Middle frontal gyrus (tissue), 1 donor: ENCODE data around the gene L1TD1.
"Not testable (repeated sequence)": the region's sequence is repeated elsewhere in the genome, so short reads cannot be mapped to it uniquely, and the experiment has no call there.

Source experiments
- DNase-seq: peaks from one replicate; pipeline ENCODE4 v3.0.0-alpha.2; 2015; ENCODE audit warnings: low spot score; ENCODE audit errors: extremely low spot score

Gene L1TD1

DNA sequence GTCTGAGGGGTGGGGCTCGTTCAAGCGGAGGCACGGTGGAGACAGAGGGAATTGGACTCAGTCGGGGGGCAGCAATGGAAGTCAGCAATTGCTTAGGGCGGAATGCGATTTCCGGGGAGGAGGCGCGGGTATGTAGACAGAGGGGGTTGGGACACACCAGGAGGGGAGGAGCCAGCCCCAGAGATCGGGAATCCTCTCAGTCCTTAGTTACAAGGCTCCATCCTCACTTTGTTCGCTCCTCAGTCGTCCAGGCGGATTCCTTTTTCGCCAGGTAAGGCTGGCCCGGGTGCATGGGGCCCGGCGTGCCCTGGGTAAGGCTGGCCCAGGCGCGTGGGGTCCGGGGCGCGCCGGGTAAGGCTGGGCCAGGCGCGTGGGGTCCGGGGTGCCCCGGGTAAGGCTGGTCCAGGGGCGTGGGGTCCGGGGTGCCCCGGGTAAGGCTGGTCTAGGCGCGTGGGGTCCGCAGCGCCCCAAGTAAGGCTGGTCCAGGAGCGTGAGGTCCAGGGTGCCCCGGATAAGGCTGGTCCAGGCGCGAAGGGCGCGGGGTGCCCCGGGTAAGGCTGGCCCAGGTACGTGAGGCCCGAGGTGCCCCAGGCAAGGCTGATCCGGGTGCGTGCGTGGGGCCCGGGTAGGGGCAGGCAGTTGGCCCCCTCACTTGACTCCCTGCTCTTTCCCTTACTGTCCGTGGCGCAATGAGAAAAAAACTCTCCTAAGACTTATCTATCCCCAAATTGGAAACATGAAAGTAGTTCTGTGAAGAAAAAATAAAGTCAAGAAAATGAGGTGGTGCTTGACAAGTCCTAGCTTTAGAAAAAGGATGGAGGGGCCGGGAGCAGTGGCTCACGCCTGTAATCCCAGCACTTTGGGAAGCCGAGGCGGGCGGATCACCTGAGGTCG is at the start of gene L1TD1:
TSS of gene L1TD1 (plus strand) at position 199 of the 894 bp plus-strand sequence. CDS start 11,780 bp downstream, outside the sequence.
- no peak for DNase-seq

DNA sequence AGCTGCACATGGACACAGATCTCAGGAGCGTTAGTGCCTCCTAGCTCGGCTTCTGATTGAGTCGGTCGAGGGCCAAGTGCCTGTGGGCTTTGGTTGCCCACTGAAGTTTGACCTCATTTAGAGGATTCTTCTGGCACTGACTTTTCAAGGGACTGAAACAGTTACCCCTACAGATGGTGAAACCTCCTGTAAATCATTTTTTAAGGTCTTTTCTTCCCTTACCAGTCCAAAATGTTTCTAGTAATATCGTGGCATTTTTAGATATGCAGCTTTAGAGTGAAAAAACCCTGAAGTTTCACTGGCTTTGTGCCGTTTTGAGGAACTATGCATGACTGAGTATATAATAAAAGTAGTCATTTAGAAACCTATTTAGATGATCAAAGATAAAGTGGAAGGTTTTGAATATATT is 34.7 kb upstream of the L1TD1 start:
- DNase-seq: no peak

- DNase-seq: no peak
These were observed 32.9 kb upstream of the L1TD1 start for GRCh38 chr1:62161711-62162110.

DNA sequence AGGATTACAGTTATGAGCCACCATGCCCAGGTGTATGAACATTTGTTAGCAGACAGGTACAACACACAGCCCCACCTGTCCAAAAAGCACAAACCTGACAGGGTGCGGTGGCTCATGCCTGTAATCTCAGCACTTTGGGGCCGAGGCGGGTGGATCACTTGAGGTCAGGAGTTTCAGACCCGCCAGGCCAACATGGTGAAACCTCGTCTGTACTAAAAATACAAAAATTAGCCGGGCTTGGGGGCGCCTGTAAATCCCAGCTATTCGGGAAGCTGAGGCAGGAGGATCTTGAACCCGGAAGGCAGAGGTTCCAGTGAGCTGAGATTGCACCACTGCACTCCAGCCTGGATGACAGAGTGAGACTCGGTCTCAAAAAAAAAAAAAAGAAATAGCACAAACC is 24.3 kb upstream of the L1TD1 start:
- DNase-seq: not testable (repeated sequence)

DNA sequence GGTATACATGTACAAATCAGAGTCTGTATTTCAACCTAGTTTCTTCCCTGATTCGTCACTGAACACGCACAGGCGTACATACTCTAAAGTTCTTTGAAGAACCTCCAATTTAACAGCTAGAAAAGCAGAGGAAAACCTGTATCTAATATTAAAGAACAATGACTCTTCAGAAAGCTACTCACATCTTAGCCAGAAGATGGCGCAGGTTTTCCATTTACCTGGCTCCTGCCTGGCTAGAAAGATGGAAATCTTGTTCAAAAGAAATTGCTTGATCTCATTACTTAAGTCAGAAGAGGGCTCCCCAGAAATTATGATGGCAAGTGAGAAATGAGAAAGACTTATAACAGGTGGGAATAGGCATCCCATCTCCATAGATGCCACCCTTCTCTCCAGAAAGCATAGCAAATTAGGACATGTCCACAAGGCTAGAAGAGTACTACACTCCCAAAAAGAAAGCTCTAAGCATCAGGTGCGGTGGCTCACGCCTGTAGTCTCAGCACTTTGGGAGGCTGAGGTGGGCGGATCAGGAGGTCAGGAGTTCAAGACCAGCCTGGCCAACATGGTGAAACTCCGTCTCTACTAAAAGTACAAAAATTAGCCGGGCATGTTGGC is 19.0 kb upstream of the L1TD1 start:
- DNase-seq: peak; percentile 6

- DNase-seq: no peak
These were observed 17.9 kb upstream of the L1TD1 start for GRCh38 chr1:62176597-62177312.

- no peak for DNase-seq
These were observed 17.0 kb upstream of the L1TD1 start for GRCh38 chr1:62177621-62178020.

GRCh38 chr1:62178372-62178771 is 16.3 kb upstream of the L1TD1 start:
- DNase-seq: no peak

DNA sequence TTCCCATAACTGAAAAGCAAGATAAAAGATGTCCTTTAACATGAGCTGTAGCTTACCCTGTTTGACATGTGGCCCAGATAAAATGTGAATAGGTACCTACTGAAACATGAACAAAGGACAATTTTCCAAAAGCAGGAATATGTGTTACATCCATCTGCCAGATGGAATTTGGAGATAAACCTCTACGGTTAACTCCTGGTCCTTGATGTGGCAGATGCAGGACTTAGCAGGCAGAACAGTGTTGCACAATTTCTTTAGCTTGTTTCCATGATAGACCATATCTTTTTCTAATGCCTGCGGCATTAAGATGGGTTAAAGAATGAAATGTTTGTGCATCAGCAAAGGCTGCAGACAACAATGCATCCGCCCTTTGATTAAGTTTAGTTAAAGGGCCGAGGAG is 14.6 kb upstream of the L1TD1 start:
- DNase-seq: not testable (repeated sequence)

DNA sequence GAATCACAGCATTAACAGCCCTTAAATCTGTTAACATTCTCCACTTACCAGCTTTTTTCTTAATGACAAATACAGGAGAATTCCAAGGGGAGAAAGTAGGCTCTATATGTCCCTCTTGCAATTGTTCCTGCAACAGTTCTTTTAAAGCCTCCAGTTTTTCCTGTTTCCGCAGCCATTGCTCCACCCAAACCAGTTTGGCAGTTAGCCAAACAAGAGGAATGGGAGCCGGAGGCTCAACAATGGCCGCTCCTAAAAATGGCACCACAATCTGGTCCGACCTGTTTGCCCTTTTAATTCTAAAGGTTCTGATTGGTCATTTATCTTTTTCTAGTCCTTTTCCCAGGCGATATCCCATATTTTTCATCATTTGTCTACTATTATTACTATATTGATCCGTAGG is 14.0 kb upstream of the L1TD1 start:
- no peak for DNase-seq

GRCh38 chr1:62181532-62181931 is 13.1 kb upstream of the L1TD1 start:
- DNase-seq: no peak

GRCh38 chr1:62182157-62182556 is 12.5 kb upstream of the L1TD1 start:
- not testable (repeated sequence) for DNase-seq

- not testable (repeated sequence) for DNase-seq
These were observed 11.3 kb upstream of the L1TD1 start for GRCh38 chr1:62183164-62184020.

DNA sequence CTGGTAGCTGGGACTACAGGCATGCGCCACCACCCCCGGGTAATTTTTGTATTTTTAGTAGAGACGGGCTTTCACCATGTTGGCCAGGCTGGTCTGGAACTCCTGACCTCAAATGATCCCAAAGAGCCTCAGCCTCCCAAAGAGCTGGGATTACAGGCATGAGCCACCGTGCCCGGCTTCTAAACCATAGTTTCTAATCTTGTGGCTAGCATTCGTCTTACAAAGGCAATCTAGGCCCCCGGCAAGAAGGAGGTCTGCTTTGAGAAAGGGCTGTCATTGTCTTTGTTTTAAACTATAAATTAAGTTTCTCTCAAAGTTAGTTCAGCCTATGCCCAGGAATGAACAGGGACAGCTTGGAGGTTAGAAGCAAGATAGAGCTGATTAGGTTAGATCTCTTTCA is 10.3 kb upstream of the L1TD1 start:
- DNase-seq: no peak

GRCh38 chr1:62185233-62185632 is 9.4 kb upstream of the L1TD1 start:
- DNase-seq: not testable (repeated sequence)

GRCh38 chr1:62185677-62186076 is 9.0 kb upstream of the L1TD1 start:
- no peak for DNase-seq

- no peak for DNase-seq
These were observed 7.1 kb upstream of the L1TD1 start for GRCh38 chr1:62187548-62187947.

- DNase-seq: no peak
These were observed 6.5 kb upstream of the L1TD1 start for GRCh38 chr1:62188111-62188510.

DNA sequence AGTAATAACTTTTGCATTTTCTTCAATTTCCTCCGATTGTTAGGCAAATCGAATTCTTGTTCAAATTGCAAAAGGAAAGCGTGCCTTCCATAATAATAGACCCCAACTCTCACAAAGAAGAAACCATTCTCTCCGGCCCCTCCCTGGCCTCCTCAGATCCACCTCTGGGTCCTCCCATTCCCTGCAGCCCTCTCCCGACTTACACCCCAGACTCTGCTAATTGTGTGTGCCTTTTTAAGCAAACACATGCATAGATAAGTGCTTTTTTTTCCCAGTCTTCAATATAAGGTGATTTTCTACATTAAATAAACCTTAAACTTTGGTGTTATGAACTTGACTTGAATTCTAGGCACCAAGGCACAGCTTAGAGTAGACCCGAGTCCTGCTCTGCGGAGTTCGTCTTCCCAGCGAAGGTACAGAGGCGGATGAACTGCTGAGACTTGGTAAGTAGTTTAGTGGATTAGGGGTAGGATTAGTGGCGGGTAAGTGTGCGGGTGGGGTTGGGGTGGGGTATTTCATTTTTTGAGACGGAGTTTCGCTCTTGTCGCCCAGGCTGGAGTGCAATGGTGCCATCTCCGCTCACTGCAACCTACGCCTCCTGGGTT is 1.5 kb downstream of the L1TD1 start:
- DNase-seq: no peak

GRCh38 chr1:62198069-62198780 is 3.6 kb downstream of the L1TD1 start:
- DNase-seq: no peak
